OCI-LY7 (cell line): ENCODE results near the gene NREP. TPM values are rescaled to one million over a fixed set of nuclear protein-coding genes. Genes with fewer than 3 reads are reported as not detected.

Source experiments
- BruUV-seq: library from RNA; stranded (reverse); fragments of 400-500 nt; replicated peaks from 2 replicates; lab custom pipeline; 2021; lab: Mats Ljungman, UMichigan
- CTCF ChIA-PET: fragments of 300-600 bp; sonication (Branson Sonifier 250); formaldehyde crosslinking; loops from one replicate; lab custom pipeline; 2022; ENCODE audit warnings: antibody characterized with exemption; ENCODE audit not compliant: unreplicated experiment; lab: Charles Lee
- POLR2A ChIA-PET: fragments of 300-600 bp; sonication (Branson Sonifier 250); formaldehyde crosslinking; loops from one replicate; lab custom pipeline; 2022; ENCODE audit warnings: antibody characterized with exemption; lab: Charles Lee
- DNase-seq: peaks from one replicate; pipeline ENCODE4 v3.0.0-alpha.2; 2015; ENCODE audit warnings: low spot score
- H2AFZ ChIP-seq: fragments of 200-600 bp; sonication (generic), shearing (Covaris generic); 2 replicates; pipeline ENCODE4 v1.6.1; 2014; ENCODE audit warnings: mild to moderate bottlenecking, antibody characterized with exemption, low read length, moderate library complexity
- H3K27ac ChIP-seq: fragments of 200-600 bp; sonication (generic); 2 replicates; pipeline ENCODE4 v1.5.1; 2014; ENCODE audit warnings: mixed run types, low read depth, mild to moderate bottlenecking, moderate library complexity, low read length, inconsistent platforms; ENCODE audit not compliant: poor library complexity, severe bottlenecking
- H3K36me3 ChIP-seq: fragments of 200-600 bp; sonication (generic); 2 replicates; pipeline ENCODE4 v1.6.1; 2014; ENCODE audit warnings: mild to moderate bottlenecking, antibody characterized with exemption, low read length, moderate library complexity, mixed read lengths; ENCODE audit not compliant: insufficient read depth
- H3K4me1 ChIP-seq: fragments of 200-600 bp; sonication (generic); 2 replicates; pipeline ENCODE4 v1.5.1; 2014; ENCODE audit warnings: mild to moderate bottlenecking, low read length; ENCODE audit not compliant: insufficient read depth, poor library complexity, severe bottlenecking
- H3K4me2 ChIP-seq: fragments of 200-600 bp; sonication (generic); 2 replicates; pipeline ENCODE4 v1.6.1; 2014; ENCODE audit warnings: mild to moderate bottlenecking, low read length
- H3K4me3 ChIP-seq: fragments of 200-600 bp; sonication (generic); 2 replicates; pipeline ENCODE4 v1.5.1; 2014; ENCODE audit warnings: mild to moderate bottlenecking, low read depth, low read length; ENCODE audit not compliant: poor library complexity, severe bottlenecking
- H3K79me2 ChIP-seq: fragments of 200-600 bp; sonication (generic); 2 replicates; pipeline ENCODE4 v1.6.1; 2016; ENCODE audit warnings: low read depth, mild to moderate bottlenecking, low read length, moderate library complexity, mixed read lengths; ENCODE audit not compliant: insufficient read depth
- H3K9me2 ChIP-seq: fragments of 200-600 bp; sonication (generic); 2 replicates; pipeline ENCODE4 v1.6.1; 2016; ENCODE audit warnings: mild to moderate bottlenecking, low read length, mixed read lengths; ENCODE audit not compliant: insufficient read depth
- H3K9me3 ChIP-seq: fragments of 200-600 bp; sonication (generic); 2 replicates; pipeline ENCODE4 v1.6.1; 2014; ENCODE audit warnings: mild to moderate bottlenecking, mixed run types, low read length, mixed read lengths
- H4K20me1 ChIP-seq: fragments of 200-600 bp; sonication (generic); 2 replicates; pipeline ENCODE4 v1.6.1; 2014; ENCODE audit warnings: mild to moderate bottlenecking, antibody characterized with exemption, low read length, moderate library complexity, mixed read lengths; ENCODE audit not compliant: insufficient read depth
- CTCF ChIP-seq: fragments of 200-600 bp; sonication (generic); conservative IDR thresholded peaks from 2 replicates; pipeline ENCODE4 v1.5.1; 2014; ENCODE audit warnings: mild to moderate bottlenecking, antibody characterized with exemption, low read length, moderate library complexity, mixed read lengths
- EZH2phosphoT487 ChIP-seq: fragments of 200-600 bp; sonication (generic); IDR thresholded peaks from 2 replicates; pipeline ENCODE4 v1.6.1; 2018; ENCODE audit warnings: low read depth, borderline replicate concordance, mild to moderate bottlenecking, mixed run types, antibody characterized with exemption, low read length, moderate library complexity, mixed read lengths
- intact Hi-C: fragments of 100-400 bp; cut with micrococcal nuclease; formaldehyde crosslinking; loops from one replicate; pipeline ENCODE4 v1.10.0; 2022; ENCODE audit not compliant: unreplicated experiment
- total RNA-seq, 2 experiments: library from RNA; depleted of rRNA in 1 of 2; stranded (reverse); fragments of >200 nt in 1 of 2; shearing (Covaris generic) in 1 of 2; gene quantifications; 2 replicates each; pipeline ENCODE4 v1.2.3, GENCODE V29; 2014 to 2022

Gene NREP
- total RNA-seq, 2 experiments from 2014 or later = 40.0 to 100 TPM

GRCh38 chr5:111699324-111699723 lies 57.7 kb downstream of the NREP start:
- no peak for TF ChIP-seq EZH2phosphoT487
- no peak for TF ChIP-seq CTCF
- no peaks in the 10 kb centered on the region for H3K36me3 ChIP-seq
- no peaks in the 10 kb centered on the region for H3K79me2 ChIP-seq
- POLR2A ChIA-PET = interaction anchor here (1.1 to 2.0 kb wide), 5 partner anchors 9 to 114 kb away, joined by 3 to 5 read pairs (median 5); partner anchors contain the start of gene NREP
- H4K20me1 ChIP-seq = no peaks in the 10 kb centered on the region
- H2AFZ ChIP-seq = no peak overlapping the region
- CTCF ChIA-PET = interaction anchor here (0.8 kb wide), 1 partner anchor 462 kb away, joined by 3 read pairs; no protein-coding TSS in a partner anchor
- intact Hi-C loops = no loop called here
- no peak overlapping the region for H3K27ac ChIP-seq
- no peak overlapping the region for H3K4me3 ChIP-seq
- H3K4me2 ChIP-seq = no peak overlapping the region
- BruUV-seq = no TSS peak
- H3K4me1 ChIP-seq = peaks cover 36% of the 10 kb centered on the region
- no peak for DNase-seq
- H3K9me2 ChIP-seq = no peaks in the 10 kb centered on the region
- H3K9me3 ChIP-seq = peaks cover 8% of the 10 kb centered on the region; the same call in 1 of the 2 replicates

- peak; percentile 26 for DNase-seq
- no peaks in the 10 kb centered on the region for H4K20me1 ChIP-seq
Measured at GRCh38 chr5:111697881-111698757, 58.9 kb downstream of the NREP start.

More at GRCh38 chr5:111697881-111698757, 58.9 kb downstream of the NREP start:
- BruUV-seq = no TSS peak
- H3K4me3 ChIP-seq = no peak overlapping the region
- H3K4me2 ChIP-seq = no peak overlapping the region
- H3K9me3 ChIP-seq = peaks cover 8% of the 10 kb centered on the region; the same call in 1 of the 2 replicates
- H3K9me2 ChIP-seq = no peaks in the 10 kb centered on the region
- H3K36me3 ChIP-seq = no peaks in the 10 kb centered on the region
- ChIA-PET POLR2A (interaction anchor here (0.6 to 2.0 kb wide), 6 partner anchors 8 to 59 kb away, joined by 3 to 5 read pairs (median 4); partner anchors contain the start of gene NREP), CTCF (no interaction called here)
- H3K4me1 ChIP-seq = peaks cover 26% of the 10 kb centered on the region
- no peaks in the 10 kb centered on the region for H3K79me2 ChIP-seq
- intact Hi-C loops = no loop called here
- no peak overlapping the region for H2AFZ ChIP-seq
- no peak overlapping the region for H3K27ac ChIP-seq
- TF ChIP-seq CTCF (peak; percentile 60), EZH2phosphoT487 (no peak)
